HG03060 (cell line): ENCODE measurements around the gene GABRA4.

Experiments
- ATAC-seq: cut with Tn5 transposase; IDR thresholded peaks from one replicate; pipeline ENCODE4 v1.9.1; 2021; ENCODE audit warnings: low read depth, moderate number of reproducible peaks; ENCODE audit not compliant: unreplicated experiment

The GABRA4 gene

DNA sequence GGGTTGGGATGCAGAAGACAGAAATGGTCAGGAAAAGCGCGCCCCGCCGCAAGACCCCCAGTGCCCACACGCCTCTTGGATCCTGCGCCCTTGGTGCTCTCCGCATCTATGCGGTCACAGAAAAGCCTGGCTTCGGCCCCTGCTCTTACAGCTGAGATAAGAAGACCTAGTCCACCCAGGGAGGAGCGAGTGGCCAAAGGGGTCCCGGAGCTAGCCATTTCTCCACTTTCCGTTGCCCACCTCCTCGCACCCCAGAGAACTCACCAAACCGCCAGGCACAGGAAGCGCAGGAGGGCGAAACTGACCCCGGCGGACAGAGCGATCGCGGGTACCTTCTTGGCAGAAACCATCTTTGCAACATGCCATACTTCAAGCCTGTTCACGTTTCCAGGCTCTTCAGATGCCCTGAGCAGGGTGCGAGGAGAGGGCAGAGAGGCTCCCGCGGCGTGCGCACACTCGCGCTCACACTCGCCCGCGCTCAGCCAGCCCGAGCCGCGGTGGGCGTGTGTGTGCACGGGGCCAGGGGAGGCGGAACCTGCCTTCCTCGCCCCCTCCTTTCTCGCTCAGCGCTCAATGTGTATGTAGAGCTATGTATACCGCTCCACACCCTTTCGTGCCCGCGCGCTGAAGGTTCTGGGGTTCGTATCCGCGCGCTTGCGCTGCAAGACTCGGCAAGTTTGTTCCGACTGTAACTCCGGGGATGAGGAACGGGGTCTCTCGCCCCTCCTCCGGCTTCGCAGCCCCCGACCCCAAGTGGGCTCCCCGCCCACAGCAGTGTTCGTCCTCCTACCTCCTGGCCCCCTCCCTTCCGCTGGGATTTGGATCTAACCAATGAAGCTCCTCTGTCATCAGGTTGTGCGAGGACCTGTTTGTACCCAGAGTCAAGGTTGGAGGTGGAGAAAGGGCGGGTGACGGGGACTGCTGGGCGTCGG, at the start of gene GABRA4:
GABRA4 (minus strand) TSS at position 507 of the 932 bp plus-strand sequence; CDS start at position 350, 157 bp downstream.
- no peak for ATAC-seq

DNA sequence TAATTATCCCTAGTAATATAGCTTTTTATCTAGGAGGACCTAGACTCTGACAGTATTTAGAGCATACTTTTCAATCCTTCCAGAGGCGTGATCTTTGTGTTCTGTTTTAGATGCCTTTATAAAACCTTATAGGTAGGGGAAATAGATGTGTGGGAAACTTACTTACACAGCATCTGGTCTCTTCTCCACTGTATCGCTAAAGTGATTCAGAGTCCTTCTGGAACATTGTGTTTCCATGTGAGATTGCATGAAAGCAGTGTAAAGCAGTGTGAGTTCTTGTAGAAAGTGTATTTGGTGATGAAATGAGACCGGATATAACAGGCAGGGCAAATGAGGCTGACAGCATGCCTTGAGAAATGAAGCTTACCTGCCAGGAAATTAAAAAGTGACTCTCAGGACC, 47.4 kb upstream of the GABRA4 start:
- ATAC-seq, result no peak

DNA sequence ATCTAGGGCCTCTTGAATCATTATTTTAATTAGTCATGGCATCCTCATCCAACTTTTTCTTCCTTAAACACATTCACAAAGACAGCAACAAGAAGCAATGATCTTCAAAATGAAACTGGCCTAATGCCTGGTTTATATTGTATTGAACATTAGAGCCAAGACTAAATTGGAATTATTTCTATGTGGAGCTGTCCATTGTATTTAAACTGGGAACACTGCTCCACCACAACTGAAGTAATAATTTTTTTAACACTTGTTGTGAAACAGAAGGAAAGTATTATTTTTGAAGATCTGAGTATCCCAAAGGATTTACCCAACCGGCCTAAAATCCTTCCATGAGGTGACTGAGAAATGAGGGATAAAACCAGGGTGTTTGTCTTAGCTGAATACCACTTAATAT, 44.9 kb upstream of the GABRA4 start:
- ATAC-seq, result no peak

DNA sequence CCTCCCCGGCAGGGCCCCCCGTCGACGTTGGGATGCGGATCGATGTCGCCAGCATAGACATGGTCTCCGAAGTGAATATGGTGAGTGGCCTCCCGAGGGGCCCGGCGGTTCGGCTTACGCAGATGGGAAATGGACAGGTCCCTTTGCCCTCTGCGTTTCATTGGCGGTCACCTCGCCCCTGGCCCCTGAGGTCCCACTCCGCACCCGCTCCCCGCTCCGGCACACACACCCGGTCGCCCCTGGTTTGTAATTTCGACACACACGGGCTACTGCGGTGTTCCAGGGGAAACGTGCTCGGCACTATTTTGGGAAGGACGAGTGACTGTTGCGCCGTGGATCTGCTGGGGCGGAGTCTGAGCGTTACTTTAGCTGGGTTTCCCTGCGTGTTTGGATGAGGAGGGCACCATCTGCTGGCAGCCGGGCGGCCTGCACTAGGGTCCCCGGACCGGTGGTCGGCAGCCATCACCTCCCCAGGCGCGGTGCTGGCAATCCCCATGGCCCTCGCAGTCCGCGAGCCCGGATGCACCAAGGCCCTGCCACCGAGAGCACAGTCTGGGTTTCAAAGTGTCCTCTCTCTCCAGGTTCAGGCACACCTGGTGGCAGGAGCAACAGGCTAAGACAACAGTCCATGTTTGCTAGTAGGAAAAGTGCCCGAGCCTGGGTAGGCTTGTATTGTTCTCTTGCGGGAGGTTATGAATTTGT, 39.2 kb upstream of the GABRA4 start:
- peak; percentile 50 for ATAC-seq

DNA sequence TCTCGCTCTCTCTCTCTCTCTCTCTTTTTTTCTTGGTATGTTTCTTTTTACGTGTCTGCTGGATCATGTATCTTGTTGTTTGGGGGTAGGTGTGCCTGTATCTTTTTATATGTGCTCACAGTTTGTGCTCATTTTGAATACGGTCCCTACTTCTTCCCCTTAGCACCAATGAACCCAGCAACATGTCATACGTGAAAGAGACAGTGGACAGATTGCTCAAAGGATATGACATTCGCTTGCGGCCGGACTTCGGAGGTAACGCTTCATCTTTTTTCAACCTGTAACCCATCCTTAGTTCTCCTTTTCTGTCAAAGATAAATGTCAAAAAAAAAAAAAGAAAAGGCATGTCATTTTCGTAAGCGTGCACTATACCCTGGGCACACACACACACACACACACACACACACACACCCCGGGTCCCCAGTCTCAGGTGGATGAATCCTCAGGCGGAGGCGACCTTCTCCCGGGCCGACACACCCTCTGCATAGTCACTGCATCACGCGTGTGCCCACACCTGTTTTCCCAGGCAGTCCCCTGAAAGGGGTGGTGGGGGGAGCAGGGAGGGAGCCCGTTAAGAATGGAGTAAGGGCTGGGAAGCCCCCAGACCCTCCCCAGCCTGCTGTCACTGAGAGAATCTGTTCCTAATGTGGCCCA, 38.5 kb upstream of the GABRA4 start:
- no peak for ATAC-seq

DNA sequence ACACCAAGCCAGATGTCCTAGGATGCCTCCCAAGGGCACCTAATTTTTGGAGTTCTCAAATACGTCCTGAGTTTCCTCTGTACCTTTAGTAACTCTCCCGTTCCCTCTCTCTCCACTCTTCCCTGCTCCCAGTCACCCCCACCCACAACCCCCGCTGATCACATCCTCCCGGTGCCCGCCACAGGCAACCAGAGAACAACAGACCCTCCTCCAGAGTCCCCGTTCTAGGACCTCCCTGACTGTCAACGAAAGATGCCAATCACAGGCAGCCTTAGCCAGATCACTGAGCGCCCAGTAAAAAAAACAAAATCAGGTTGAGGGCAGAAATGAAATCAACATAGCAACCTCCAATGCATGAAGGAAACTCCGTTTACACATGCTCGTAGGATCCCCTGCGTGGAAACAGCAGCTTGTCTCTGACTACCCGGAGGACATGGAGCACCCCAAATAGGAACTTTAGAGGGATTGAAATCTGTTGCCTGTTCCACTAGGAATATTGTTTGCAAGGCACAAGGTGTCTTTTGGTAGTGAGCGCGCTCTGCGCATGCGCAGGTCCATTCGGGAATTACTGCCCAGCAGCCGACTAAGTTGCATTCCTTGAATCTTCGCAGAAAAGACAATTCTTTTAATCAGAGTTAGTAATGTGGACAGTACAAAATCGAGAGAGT, 37.8 kb upstream of the GABRA4 start, which contains the start of gene GABRB1:
GABRB1 (plus strand) TSS at position 557 of the 668 bp plus-strand sequence.
- ATAC-seq, result no peak

DNA sequence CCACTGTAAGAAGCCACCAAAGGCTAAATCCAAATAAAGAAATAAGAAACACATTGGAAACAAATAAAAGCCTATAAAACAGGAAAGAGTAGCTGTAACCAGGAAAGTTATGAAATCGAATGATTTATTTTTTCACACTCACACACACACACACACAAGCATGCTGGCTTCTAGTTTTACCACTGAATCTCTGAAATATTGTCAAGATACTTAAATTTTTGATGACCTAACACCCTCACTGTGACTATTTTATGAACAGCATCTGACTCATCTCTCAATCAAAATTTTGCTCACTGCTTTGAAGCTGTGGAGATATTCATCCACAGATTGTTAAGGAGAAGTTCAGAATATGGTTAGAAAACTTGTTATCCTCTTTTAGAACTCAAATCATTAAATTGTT, 24.1 kb upstream of the GABRA4 start:
- ATAC-seq, result no peak

DNA sequence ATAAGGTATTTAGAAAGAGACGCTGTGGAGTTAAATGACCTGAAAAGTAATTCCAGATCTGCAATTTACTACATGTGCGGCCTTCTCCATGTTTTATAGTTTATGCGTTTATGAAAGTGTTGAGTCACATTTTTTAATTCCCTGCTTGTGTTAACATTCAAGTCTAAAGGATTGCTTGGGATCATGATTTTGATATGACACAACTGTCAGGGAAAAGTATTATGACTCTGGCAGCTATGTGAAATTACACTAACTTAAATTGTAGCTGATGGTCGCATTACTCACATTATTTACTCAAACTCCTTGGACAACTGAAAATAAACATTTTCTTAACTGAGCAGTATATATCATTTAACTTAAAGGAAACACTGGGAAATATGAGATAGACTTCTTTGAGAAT, 23.7 kb upstream of the GABRA4 start:
- ATAC-seq, result no peak

DNA sequence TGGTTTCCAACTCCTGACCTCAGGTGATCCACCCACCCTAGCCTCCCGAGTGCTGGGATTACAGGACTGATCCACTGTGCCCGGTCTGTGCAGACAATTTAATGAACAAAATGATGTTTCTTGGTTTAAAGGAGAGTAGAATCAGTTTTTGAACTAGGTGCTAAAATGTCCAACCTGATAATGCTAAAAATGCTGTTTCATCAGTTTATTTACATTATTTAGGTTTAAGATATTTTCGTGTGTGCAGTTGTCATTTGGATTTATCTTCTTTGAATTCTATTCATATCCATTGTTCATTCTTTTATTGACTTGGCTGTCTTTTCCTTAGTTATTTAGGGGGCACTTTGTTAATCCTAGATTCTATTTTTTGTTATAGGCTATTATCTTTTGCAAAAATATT, 20.0 kb upstream of the GABRA4 start:
- no peak for ATAC-seq

DNA sequence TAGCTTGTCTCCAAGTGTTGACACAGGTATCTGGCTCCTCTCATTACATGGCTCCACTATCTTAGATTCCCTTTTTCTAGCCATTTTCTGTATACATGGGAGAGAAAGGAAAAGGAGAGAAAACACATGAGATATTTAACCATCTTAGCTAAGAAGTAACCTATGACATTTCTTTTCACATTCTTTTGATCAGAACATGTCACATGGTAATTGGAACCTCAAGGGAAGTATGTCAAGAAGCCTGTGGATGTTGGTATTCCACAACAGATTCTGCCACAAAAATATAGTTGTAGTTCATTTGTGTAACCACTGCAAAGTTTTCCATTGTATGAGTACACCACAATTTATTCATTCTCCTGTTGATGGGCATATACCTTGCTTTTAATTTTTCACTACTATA, 19.3 kb upstream of the GABRA4 start:
- ATAC-seq, result no peak

DNA sequence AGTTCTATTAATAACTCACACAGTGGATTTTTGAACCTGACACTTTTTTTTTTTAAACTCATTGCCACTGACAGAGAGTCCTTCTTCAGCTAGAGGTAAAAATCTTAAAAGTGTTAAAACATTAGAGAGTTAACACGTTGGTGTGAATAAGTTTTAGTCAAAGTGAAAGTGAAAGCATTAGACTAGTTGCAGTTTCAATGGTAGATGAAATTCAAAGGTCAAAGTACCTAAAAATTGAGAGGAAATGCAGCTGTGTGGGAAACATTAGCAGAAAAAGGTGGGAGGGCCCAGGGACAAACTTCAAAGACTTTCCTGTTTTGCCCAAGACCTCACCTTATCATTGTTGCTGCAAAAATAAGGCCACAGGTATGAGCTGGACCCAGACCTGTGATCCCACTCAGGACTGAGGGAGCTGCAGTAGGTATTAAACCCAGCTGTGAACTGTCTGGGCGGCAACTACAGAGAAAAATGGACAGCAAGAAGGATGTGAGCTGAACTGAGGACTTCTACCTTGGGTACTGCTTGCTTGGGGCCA, 17.6 kb upstream of the GABRA4 start:
- ATAC-seq, result peak; percentile 89

DNA sequence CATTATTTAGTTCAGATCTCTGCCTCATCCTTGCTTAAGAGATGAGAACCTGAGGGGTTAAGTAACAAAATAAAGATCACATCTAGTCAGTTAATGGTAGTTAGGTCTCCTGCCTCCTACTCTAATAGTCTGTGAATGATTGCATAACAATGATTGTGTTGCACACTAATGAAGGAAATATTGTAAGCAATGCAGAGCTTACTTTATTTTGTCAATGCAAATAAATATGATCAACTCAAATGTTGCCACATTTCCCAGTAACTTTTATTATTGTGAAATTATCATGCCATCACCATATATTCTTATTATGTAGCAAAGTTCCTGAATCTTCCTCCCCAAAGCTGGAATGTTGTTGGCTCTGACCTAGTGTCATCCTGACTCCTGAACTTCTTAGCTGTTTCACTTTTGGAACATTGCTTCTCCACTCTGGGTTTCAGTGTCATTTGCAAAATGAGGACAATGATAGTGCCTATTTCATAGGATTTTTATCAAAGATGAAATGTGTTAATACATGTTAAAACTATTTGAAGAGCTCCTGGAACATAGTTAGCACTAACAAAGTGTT, 17.0 kb upstream of the GABRA4 start:
- no peak for ATAC-seq

DNA sequence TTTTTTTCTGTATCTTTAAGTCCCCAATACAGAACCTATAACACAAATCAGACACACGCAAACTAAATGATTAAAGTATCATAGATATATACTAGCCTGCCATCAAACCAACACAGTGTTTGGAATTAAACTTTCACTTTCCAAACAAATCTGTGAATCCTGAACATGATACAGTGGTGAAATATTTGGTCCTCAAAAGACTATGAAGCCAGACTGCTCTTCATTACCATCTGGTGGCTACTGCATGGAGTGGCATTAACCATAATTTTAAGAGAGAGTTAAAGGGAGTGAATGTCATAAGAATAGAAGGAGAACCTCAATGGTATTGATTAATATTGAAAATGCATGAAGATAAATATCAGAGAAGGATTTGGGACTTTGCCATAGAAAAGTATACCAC, 9.2 kb upstream of the GABRA4 start:
- no peak for ATAC-seq

DNA sequence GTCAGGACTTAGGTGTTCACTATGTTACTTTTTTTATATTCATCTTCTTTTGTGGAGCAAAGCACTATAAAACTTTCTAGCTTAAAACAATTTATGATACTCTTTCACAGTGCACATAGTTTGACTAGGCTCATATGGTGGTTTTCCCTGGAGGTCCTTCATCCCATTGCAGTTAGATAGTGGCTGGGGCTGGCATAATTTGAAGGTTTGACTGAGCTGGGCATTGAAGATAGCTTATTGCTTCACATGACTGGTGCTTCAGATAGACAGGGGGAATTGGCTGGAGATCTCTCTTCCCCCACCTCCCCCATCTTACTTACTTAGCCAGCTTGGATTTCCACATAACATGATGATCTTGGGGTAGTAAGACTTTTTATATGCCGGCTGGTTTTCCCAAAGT, 7.0 kb upstream of the GABRA4 start:
- ATAC-seq, result no peak

DNA sequence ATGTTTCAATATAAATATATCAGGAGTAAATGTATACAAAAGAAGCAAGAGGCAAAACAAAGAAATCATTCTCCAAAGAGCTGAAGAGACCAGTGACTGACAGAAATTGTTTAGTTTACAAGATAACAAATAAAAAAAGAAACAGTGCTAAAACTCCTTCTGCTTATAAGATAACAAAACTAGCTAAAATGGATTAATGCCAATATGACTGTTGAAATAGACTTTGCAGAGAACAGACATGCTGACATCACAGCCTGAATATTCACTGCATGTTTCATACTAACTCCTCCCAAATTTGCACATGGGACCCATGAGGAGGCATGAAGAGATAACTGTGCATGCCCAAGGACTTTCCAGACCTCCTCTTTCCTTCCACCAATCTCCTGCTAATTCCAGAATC, 6.2 kb upstream of the GABRA4 start:
- no peak for ATAC-seq

DNA sequence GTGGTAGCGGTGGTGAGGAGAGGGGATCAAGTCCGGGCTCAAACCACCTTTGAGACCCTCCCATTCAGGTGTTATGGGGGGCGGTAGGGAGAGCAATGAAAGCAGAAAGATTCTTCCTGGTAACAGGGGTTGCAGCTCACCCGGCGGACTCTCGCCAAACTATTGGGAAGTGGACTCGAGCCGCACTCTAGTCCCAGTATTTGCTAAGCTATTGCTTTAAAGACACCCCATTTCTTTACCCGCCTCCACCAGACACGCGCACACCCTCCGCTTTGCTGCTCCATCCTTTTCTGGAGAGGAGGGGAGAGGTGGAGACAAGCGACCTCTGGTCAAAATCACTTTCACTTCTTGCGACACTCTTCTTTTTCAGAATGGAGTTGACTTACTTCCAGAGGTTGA, 625 bp upstream of the GABRA4 start:
- no peak for ATAC-seq

DNA sequence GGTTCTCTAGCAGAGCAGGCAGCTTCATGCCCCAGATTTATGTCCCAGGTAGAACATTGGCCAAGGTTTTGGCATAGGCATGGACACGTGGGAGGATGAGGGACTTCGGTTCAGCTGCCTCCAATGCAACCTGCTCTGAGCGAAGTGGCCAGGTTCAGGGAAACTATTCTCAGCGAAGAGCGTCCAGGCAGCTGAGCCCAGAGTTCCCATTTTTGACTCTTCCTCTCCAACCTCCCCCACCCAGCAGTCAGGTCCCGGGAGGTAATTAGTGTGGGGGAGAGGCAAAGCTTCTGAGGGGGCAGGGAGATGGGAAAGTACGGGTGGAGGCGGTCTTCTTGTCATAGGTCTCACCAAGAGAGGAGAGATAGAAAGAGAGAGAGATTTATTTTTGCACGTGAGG, 1.0 kb downstream of the GABRA4 start:
- ATAC-seq, result no peak

DNA sequence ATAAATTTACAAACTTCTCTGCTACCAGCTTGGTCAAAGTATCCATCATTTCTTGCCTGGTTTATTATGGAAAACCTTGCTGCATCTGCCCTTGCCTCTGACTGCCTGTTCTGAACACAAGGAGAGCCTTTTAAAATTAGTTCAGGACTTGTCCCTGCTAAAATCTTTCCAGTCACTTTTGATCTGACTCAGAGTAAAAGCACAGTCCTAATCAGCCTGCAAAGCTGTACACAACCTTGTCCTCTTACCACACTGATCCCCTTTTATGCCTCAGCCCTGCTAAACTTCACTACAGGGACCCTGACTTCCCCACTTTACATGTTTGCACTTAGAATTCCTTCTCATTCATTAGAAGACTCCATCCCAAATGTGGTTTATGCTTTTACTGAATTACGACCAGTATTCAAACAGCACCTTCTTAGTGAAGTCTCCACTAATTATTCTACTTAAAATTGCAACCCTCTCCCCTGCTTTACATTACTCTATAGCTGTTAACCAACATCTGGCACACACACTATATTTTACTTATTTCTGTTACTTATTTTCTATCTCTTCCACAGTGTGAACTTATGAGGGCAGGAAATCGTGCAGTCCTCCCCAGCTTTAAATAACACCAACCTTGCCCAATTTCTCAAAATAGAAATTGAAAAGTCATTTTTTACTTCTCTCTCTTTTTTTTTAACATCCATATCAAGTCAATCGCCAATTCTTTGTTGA, 6.3 kb downstream of the GABRA4 start:
- ATAC-seq, result no peak

DNA sequence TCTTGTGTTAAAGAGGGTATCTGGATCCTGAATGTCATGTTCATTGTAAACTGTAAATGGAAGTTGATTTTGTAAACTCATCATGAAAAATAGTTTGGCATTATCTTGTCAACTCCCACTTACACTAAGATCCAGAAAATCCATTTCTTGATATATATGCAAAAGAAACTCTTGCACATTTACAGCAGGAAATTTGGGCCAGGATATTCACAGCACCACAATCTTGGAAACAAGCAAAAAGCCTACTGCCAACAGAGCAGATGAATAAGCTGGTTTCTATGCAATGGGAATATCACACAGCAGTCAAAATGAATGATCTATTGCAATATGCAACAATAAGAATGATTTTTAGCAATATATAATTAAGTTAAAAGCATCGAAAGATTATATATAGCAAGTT, 8.6 kb downstream of the GABRA4 start:
- ATAC-seq, result no peak

DNA sequence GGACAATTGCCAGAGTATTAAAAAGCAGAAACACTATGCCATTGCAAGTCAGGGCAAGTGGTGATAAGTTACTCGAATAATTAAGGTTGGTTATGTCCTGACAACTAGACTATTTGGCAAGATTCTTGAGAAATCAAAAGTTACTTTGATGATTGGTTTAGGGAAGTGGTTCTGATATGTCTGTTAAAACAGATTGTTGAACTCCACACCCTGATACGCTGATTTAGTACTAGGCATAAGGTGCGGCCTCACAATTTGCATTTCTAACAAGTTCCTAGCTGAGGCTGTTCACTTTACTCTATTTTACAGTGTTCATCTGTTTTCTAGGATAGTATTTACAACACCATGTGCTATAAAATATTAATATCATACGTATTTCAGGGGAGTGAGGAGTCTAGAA, 12.5 kb downstream of the GABRA4 start:
- no peak for ATAC-seq
